IMR-90 (cell line): Measurements from ENCODE around the gene SIK2. TPM values are rescaled to one million over a fixed set of nuclear protein-coding genes. Genes with fewer than 3 reads are reported as not detected.

Experiments
- ATAC-seq: fragments of 200-7000 bp; cut with Tn5 transposase; 2 replicates; pipeline ENCODE4 v1.9.1; 2020; ENCODE audit warnings: low read depth, mild to moderate bottlenecking, moderate library complexity
- BruUV-seq: library from RNA; stranded (reverse); fragments of 400-500 nt; replicated peaks from 2 replicates; lab custom pipeline; 2021; lab: Mats Ljungman, UMichigan
- CTCF ChIA-PET: fragments of 300-600 bp; formaldehyde crosslinking; extraction: SDS; loops from one replicate; lab custom pipeline; 2021; ENCODE audit warnings: antibody characterized with exemption; lab: Yijun Ruan, JAX
- POLR2A ChIA-PET: fragments of 300-600 bp; sonication (Branson Sonifier 250); formaldehyde crosslinking; loops from one replicate; lab custom pipeline; 2022; ENCODE audit warnings: antibody characterized with exemption; ENCODE audit not compliant: unreplicated experiment; lab: Charles Lee
- DNase-seq: peaks from one replicate; pipeline ENCODE4 v3.0.0; 2013
- H2AFZ ChIP-seq: replicated peaks from 2 replicates; pipeline ENCODE3; 2013; ENCODE audit warnings: low read length, mild to moderate bottlenecking; ENCODE audit not compliant: poor library complexity
- H2AK5ac ChIP-seq: 2 replicates; pipeline ENCODE4 v1.6.1; 2013; ENCODE audit warnings: low read depth, low read length, inconsistent platforms
- H2AK9ac ChIP-seq: replicated peaks from 2 replicates; pipeline ENCODE3; 2013; ENCODE audit warnings: mild to moderate bottlenecking, low read depth, low read length, moderate library complexity; ENCODE audit not compliant: poor library complexity
- H2BK120ac ChIP-seq: 2 replicates; pipeline ENCODE4 v1.6.1; 2013; ENCODE audit warnings: low read depth, low read length, inconsistent platforms
- H2BK15ac ChIP-seq: 3 replicates; pipeline ENCODE4 v1.6.1; 2013; ENCODE audit warnings: low read depth, low read length, inconsistent platforms
- H2BK20ac ChIP-seq: 2 replicates; pipeline ENCODE4 v1.6.1; 2013; ENCODE audit warnings: low read depth, mild to moderate bottlenecking, inconsistent platforms, low read length, moderate library complexity
- H2BK5ac ChIP-seq: 2 replicates; pipeline ENCODE4 v1.6.1; 2013; ENCODE audit warnings: mild to moderate bottlenecking, low read depth, low read length, inconsistent platforms; ENCODE audit not compliant: poor library complexity, severe bottlenecking
- H3K14ac ChIP-seq: replicated peaks from 2 replicates; pipeline ENCODE4 v1.6.1; 2013; ENCODE audit warnings: low read depth, low read length, inconsistent platforms
- H3K18ac ChIP-seq: 2 replicates; pipeline ENCODE4 v1.6.1; 2013; ENCODE audit warnings: low read depth, low read length, control low read depth
- H3K23ac ChIP-seq: 2 replicates; pipeline ENCODE4 v1.6.1; 2013; ENCODE audit warnings: low read depth, low read length, inconsistent platforms
- H3K27ac ChIP-seq: 2 replicates; pipeline ENCODE4 v1.5.1; 2013; ENCODE audit warnings: mild to moderate bottlenecking, control low read depth, low read length; ENCODE audit not compliant: insufficient read depth
- H3K27me3 ChIP-seq: 2 replicates; pipeline ENCODE4 v1.6.1; 2013; ENCODE audit warnings: low read length; ENCODE audit not compliant: control insufficient read depth, insufficient read depth
- H3K36me3 ChIP-seq: 2 replicates; pipeline ENCODE4 v1.6.1; 2013; ENCODE audit warnings: low read length, mixed read lengths; ENCODE audit not compliant: control insufficient read depth, insufficient read depth
- H3K4ac ChIP-seq: 2 replicates; pipeline ENCODE4 v1.6.1; 2013; ENCODE audit warnings: low read depth, low read length, inconsistent platforms
- H3K4me1 ChIP-seq: 2 replicates; pipeline ENCODE4 v1.6.1; 2013; ENCODE audit warnings: low read length, mixed read lengths; ENCODE audit not compliant: control insufficient read depth, insufficient read depth
- H3K4me2 ChIP-seq: 2 replicates; pipeline ENCODE4 v1.6.1; 2013; ENCODE audit warnings: low read depth, mild to moderate bottlenecking, control low read depth, low read length, moderate library complexity
- H3K4me3 ChIP-seq: 2 replicates; pipeline ENCODE4 v1.5.1; 2013; ENCODE audit warnings: low read depth, mild to moderate bottlenecking, control low read depth, low read length, moderate library complexity; ENCODE audit not compliant: insufficient read depth
- H3K56ac ChIP-seq: 2 replicates; pipeline ENCODE4 v1.6.1; 2013; ENCODE audit warnings: low read length, inconsistent platforms; ENCODE audit not compliant: insufficient read depth; ENCODE audit errors: extremely low read depth
- H3K79me1 ChIP-seq, 2 experiments: 2 replicates each; pipeline ENCODE4 v1.6.1; 2013; ENCODE audit warnings: low read length in 2 of 2, inconsistent platforms in 1 of 2, low read depth in 1 of 2
- H3K9ac ChIP-seq: 2 replicates; pipeline ENCODE4 v1.6.1; 2013; ENCODE audit warnings: low read depth, low read length, control low read depth
- H3K9me1 ChIP-seq: 2 replicates; pipeline ENCODE4 v1.6.1; 2013; ENCODE audit warnings: low read length, inconsistent platforms; ENCODE audit not compliant: insufficient read depth
- H3K9me3 ChIP-seq: 2 replicates; pipeline ENCODE4 v1.6.1; 2013; ENCODE audit warnings: low read length; ENCODE audit not compliant: control insufficient read depth, insufficient read depth
- H4K20me1 ChIP-seq: 2 replicates; pipeline ENCODE4 v1.6.1; 2013; ENCODE audit warnings: low read length, inconsistent platforms; ENCODE audit not compliant: insufficient read depth
- H4K5ac ChIP-seq: 2 replicates; pipeline ENCODE4 v1.6.1; 2013; ENCODE audit warnings: mild to moderate bottlenecking, low read depth, low read length, control low read depth
- H4K8ac ChIP-seq, 2 experiments: 2 replicates each; pipeline ENCODE4 v1.6.1; 2013; ENCODE audit warnings: low read depth in 2 of 2, low read length in 2 of 2, control low read depth in 1 of 2, inconsistent platforms in 1 of 2
- H4K91ac ChIP-seq: 2 replicates; pipeline ENCODE4 v1.6.1; 2013; ENCODE audit warnings: low read depth, low read length, inconsistent platforms; ENCODE audit not compliant: insufficient read depth
- BHLHE40 ChIP-seq: fragments of 150-350 bp; IDR thresholded peaks from 2 replicates; pipeline ENCODE4 v1.6.1; 2016; ENCODE audit warnings: mild to moderate bottlenecking, low read depth, low read length
- CEBPB ChIP-seq: IDR thresholded peaks from 2 replicates; pipeline ENCODE4 v1.6.1; 2012; ENCODE audit warnings: low read depth, low read length, improper control_type of control experiment
- CHD1 ChIP-seq: IDR thresholded peaks from 2 replicates; pipeline ENCODE4 v1.6.1; 2012; ENCODE audit warnings: low read depth, low read length, improper control_type of control experiment
- CTCF ChIP-seq: conservative IDR thresholded peaks from 2 replicates; pipeline ENCODE4 v1.5.1; 2012; ENCODE audit warnings: mild to moderate bottlenecking, low read depth, low read length, improper control_type of control experiment
- ELK1 ChIP-seq: fragments of 150-350 bp; IDR thresholded peaks from 2 replicates; pipeline ENCODE4 v1.6.1; 2016; ENCODE audit warnings: low read depth, mild to moderate bottlenecking, low read length, moderate library complexity, borderline replicate concordance
- FOS ChIP-seq: fragments of 150-350 bp; IDR thresholded peaks from 2 replicates; pipeline ENCODE4 v1.6.1; 2016; ENCODE audit warnings: low read depth, low read length
- MAFK ChIP-seq: IDR thresholded peaks from 2 replicates; pipeline ENCODE4 v1.6.1; 2012; ENCODE audit warnings: low read depth, low read length, improper control_type of control experiment
- MAZ ChIP-seq: IDR thresholded peaks from 2 replicates; pipeline ENCODE4 v1.6.1; 2012; ENCODE audit warnings: low read depth, mild to moderate bottlenecking, low read length, improper control_type of control experiment, moderate library complexity, borderline replicate concordance
- MXI1 ChIP-seq: IDR thresholded peaks from 2 replicates; pipeline ENCODE4 v1.6.1; 2012; ENCODE audit warnings: low read depth, mild to moderate bottlenecking, low read length, moderate library complexity, borderline replicate concordance
- NFE2L2 ChIP-seq: fragments of 150-350 bp; IDR thresholded peaks from 2 replicates; pipeline ENCODE4 v1.6.1; 2016; ENCODE audit warnings: low read depth, mild to moderate bottlenecking, low read length
- RAD21 ChIP-seq: IDR thresholded peaks from 2 replicates; pipeline ENCODE4 v1.6.1; 2012; ENCODE audit warnings: low read length, improper control_type of control experiment
- RCOR1 ChIP-seq: IDR thresholded peaks from 2 replicates; pipeline ENCODE4 v1.6.1; 2012; ENCODE audit warnings: mild to moderate bottlenecking, low read length, improper control_type of control experiment; ENCODE audit not compliant: insufficient replicate concordance
- RFX5 ChIP-seq: IDR thresholded peaks from 2 replicates; pipeline ENCODE4 v1.8.0; 2012; ENCODE audit warnings: low read depth, mild to moderate bottlenecking, low read length, moderate library complexity
- SMC3 ChIP-seq: fragments of 150-350 bp; IDR thresholded peaks from 2 replicates; pipeline ENCODE4 v1.6.1; 2016; ENCODE audit warnings: low read depth, mild to moderate bottlenecking, antibody characterized with exemption, low read length, moderate library complexity
- USF2 ChIP-seq: fragments of 150-350 bp; IDR thresholded peaks from 2 replicates; pipeline ENCODE4 v1.6.1; 2017; ENCODE audit warnings: mild to moderate bottlenecking, antibody characterized with exemption, low read length, low read depth
- WGBS, 2 experiments: methylation state at CpG; one replicate each; pipeline versions ENCODE4 v1.1.5 to v1.1.7; 2013; ENCODE audit warnings: missing lambda C conversion rate in 2 of 2; ENCODE audit not compliant: insufficient read length in 1 of 2; ENCODE audit errors: extremely low coverage in 2 of 2; 5-methylcytosine and 5-hydroxymethylcytosine counted together
- dilution Hi-C: fragments of 300-500 bp; cut with HindIII; formaldehyde crosslinking; loops from one replicate; pipeline ENCODE4 v1.14.3; 2018; ENCODE audit warnings: low sequenced_read_pairs; ENCODE audit not compliant: unreplicated experiment
- in situ Hi-C: fragments of 300-500 bp; cut with MboI; formaldehyde crosslinking; loops from 3 replicates; pipeline ENCODE4 v1.14.3; 2019; ENCODE audit warnings: low sequenced_read_pairs, inconsistent platforms, mixed read lengths
- intact Hi-C: fragments of 100-400 bp; cut with micrococcal nuclease; formaldehyde crosslinking; loops from 2 replicates; pipeline ENCODE4 v1.10.0; 2022
- polyA plus RNA-seq, 3 experiments: library from polyadenylated mRNA; depleted of rRNA; stranded (reverse); fragments of >200 nt; gene quantifications; 2 replicates each; pipeline ENCODE4 v1.2.3, GENCODE V29; 2012; ENCODE audit warnings: low replicate concordance in 1 of 3
- total RNA-seq: library from RNA; depleted of rRNA; stranded (reverse); fragments of >200 nt; gene quantifications from 2 replicates; pipeline ENCODE4 v1.2.3, GENCODE V29; 2012

The SIK2 gene
- total and polyA plus RNA-seq, 2 of the 4 experiments (the other 2 are of a cell fraction), result 7.9 to 10.4 TPM

- no peaks in the 10 kb centered on the region for H4K20me1 ChIP-seq
- dilution Hi-C loops (no loop called here), in situ Hi-C loops (no loop called here), intact Hi-C loops (no loop called here)
- H2AK9ac ChIP-seq, result no peak overlapping the region
- no peak overlapping the region for H3K56ac ChIP-seq
- no peak overlapping the region for H2AFZ ChIP-seq
- TF ChIP-seq ELK1, result no peak
- no peak for TF ChIP-seq MAZ
- no peak for TF ChIP-seq CHD1
- TF ChIP-seq RAD21, result no peak
- no peak for TF ChIP-seq RFX5
- no peak for TF ChIP-seq MAFK
- no peak for TF ChIP-seq USF2
- TF ChIP-seq FOS, result no peak
- no peak for TF ChIP-seq SMC3
- no peak for TF ChIP-seq CEBPB
- TF ChIP-seq NFE2L2, result no peak
- no peak for TF ChIP-seq MXI1
- no peak for TF ChIP-seq CTCF
- no peak for TF ChIP-seq BHLHE40
- TF ChIP-seq RCOR1, result no peak
- H4K91ac ChIP-seq, result no peak overlapping the region
- CTCF ChIA-PET, result interaction anchor here (0.6 kb wide), 1 partner anchor 29 kb away, joined by 4 read pairs; no protein-coding TSS in a partner anchor
- no peak overlapping the region for H4K8ac ChIP-seq
- H3K23ac ChIP-seq, result no peak overlapping the region
- no peak overlapping the region for H3K4ac ChIP-seq
- no CpG with 5 or more reads among the region's 2 CpGs for WGBS, 2 experiments
- no peak overlapping the region for H3K4me2 ChIP-seq
- H3K79me1 ChIP-seq, result peaks cover 35 to 52% of the 10 kb centered on the region in 2 experiments
- H4K5ac ChIP-seq, result no peak overlapping the region
- H3K36me3 ChIP-seq, result peaks cover 28% of the 10 kb centered on the region
- no peak overlapping the region for H2AK5ac ChIP-seq
- H2BK120ac ChIP-seq, result no peak overlapping the region
- no peak overlapping the region for H3K9ac ChIP-seq
- peaks cover 19% of the 10 kb centered on the region for H3K4me1 ChIP-seq
- H3K14ac ChIP-seq, result no peak overlapping the region
- H2BK5ac ChIP-seq, result peak overlapping the region; percentile 20
- DNase-seq, result no peak
- H3K9me1 ChIP-seq, result peaks cover 25% of the 10 kb centered on the region
- no peak overlapping the region for H2BK15ac ChIP-seq
- POLR2A ChIA-PET, result no interaction called here
- no peak for ATAC-seq
- no peak overlapping the region for H3K27ac ChIP-seq
- H2BK20ac ChIP-seq, result no peak overlapping the region
- no peak overlapping the region for H3K18ac ChIP-seq
- H3K27me3 ChIP-seq, result no peaks in the 10 kb centered on the region
- no TSS peak for BruUV-seq
- no peaks in the 10 kb centered on the region for H3K9me3 ChIP-seq
- H3K4me3 ChIP-seq, result no peak overlapping the region
These were observed 139.5 kb downstream of the SIK2 start for GRCh38 chr11:111741751-111742150.
